Kasumi-1 (cell line): ENCODE results near the gene ASB18.

Source experiments
- DNase-seq, 2 experiments: peaks; one replicate each; lab custom pipeline; 2025; lab: John Stamatoyannopoulos, UW

The ASB18 gene

GRCh38 chr2:236241181-236242056 is 22.8 kb downstream of the ASB18 start:
- DNase-seq, result no peak

GRCh38 chr2:236240228-236240990 is 23.8 kb downstream of the ASB18 start:
- DNase-seq, result no peak

GRCh38 chr2:236239276-236240065 is 24.7 kb downstream of the ASB18 start:
- no peak for DNase-seq

GRCh38 chr2:236238751-236239150 is 25.5 kb downstream of the ASB18 start:
- no peak for DNase-seq

GRCh38 chr2:236237468-236238190 is 26.6 kb downstream of the ASB18 start:
- DNase-seq, result no peak

GRCh38 chr2:236236559-236237452 is 27.4 kb downstream of the ASB18 start:
- no peak for DNase-seq

- no peak for DNase-seq
Measured at GRCh38 chr2:236229186-236229585, 35.0 kb downstream of the ASB18 start.

GRCh38 chr2:236223675-236224074 is 40.5 kb downstream of the ASB18 start:
- DNase-seq, result no peak

GRCh38 chr2:236221798-236222197 is 42.4 kb downstream of the ASB18 start:
- DNase-seq, result no peak

GRCh38 chr2:236219411-236219810 is 44.8 kb downstream of the ASB18 start:
- DNase-seq, result no peak

GRCh38 chr2:236217926-236218325 is 46.3 kb downstream of the ASB18 start:
- DNase-seq, result no peak

- no peak for DNase-seq
Measured at GRCh38 chr2:236216711-236217110, 47.5 kb downstream of the ASB18 start.

GRCh38 chr2:236215761-236216333 is 48.4 kb downstream of the ASB18 start:
- no peak for DNase-seq

- no peak for DNase-seq
Measured at GRCh38 chr2:236215196-236215595, 49.0 kb downstream of the ASB18 start.

GRCh38 chr2:236214376-236214995 is 49.7 kb downstream of the ASB18 start:
- no peak for DNase-seq

GRCh38 chr2:236211296-236211695 is 52.9 kb downstream of the ASB18 start:
- DNase-seq, result no peak

- DNase-seq, result no peak
Measured at GRCh38 chr2:236210536-236210935, 53.7 kb downstream of the ASB18 start.

- DNase-seq, result no peak
Measured at GRCh38 chr2:236209996-236210395, 54.2 kb downstream of the ASB18 start.

- DNase-seq, result no peak
Measured at GRCh38 chr2:236209535-236209934, 54.7 kb downstream of the ASB18 start.
